GM21526 (cell line): ENCODE results near the gene FGD6.
A peak's percentile ranks its signal among the peaks of the same experiment; 100 is the strongest.
"Not testable (repeated sequence)": the region's sequence is repeated elsewhere in the genome, so short reads cannot be mapped to it uniquely, and the experiment has no call there.

ENCODE experiments used
- ATAC-seq: cut with Tn5 transposase; IDR thresholded peaks from one replicate; pipeline ENCODE4 v1.9.1; 2021; ENCODE audit warnings: moderate library complexity; ENCODE audit not compliant: unreplicated experiment, low FRiP score

The FGD6 gene

DNA sequence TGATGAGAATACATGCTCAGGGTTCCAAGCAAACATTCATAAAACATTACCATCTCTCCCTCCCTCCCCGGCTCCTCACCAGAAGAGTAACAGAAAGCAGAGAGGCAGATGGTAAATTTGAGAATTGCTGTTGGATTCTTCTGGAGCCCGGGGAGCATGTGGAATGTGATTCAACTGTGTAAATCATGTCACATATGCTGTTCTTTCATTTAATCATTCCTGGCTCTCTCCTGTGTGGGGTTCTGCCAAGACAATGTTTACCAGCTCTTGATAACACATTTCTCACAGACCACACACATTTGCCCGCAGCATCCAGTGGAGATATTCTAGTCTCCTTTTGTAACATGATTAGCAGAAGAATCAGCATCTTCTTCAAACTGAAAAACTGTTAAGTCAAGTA is 120.4 kb downstream of the FGD6 start:
- ATAC-seq = no peak

DNA sequence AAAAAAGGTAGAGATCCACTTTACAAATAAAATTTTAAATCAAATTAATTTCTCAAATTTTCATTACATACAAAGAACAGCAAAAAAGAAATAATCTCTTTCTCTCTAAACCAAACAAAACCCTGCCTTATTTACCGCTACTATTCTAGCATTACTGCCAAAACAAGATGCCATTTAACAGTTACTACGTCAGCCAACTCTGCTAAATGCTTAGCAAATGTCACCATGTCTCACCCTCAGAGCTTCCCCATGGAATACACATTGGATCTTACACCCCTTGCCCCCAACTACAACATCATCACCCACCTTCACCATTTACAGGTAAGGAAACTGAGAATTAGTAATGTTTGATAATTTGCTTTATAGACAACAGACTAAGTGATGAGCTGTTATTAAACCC is 120.9 kb downstream of the FGD6 start:
- no peak for ATAC-seq

DNA sequence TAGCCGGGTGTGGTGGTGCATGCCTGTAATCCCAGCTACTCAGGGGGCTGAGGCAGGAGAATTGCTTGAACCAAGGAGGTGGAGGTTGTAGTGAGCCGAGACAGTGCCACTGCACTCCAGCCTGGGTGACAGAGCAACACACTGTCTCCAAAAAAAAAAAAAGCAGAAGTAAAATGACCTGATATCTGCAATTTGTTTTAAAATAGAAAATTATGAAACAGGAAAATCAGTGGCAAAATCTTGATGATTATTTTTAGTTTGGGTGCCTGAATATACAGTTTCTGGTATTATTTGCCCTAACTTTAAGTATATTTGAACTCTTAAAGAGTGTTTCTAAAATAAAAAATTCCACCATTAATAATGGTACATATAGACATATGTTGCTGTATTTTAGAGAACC is 121.4 kb downstream of the FGD6 start:
- ATAC-seq = not testable (repeated sequence)

GRCh38 chr12:95089462-95089861 is 127.8 kb downstream of the FGD6 start:
- ATAC-seq = no peak

DNA sequence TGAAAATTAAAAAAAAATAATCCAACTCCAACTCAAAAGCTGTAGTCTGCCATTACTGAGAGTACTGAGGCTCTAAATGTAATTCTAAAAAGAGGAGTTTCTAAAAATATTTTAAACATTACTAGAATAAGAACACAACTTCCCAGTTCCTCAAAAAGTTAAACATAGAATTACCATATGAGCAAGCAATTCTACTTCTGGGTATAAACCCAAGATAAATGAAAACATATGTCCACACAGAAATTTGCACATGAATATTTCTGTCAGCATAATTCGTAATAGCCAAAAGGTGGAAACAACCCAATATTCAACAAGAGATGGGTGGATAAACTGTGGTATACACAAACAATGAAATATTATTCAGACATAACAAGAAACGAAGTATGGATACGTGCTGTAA is 128.9 kb downstream of the FGD6 start:
- peak; percentile 64 for ATAC-seq

- no peak for ATAC-seq
Observed at GRCh38 chr12:95085612-95086011, 131.7 kb downstream of the FGD6 start.

GRCh38 chr12:95083938-95084337 is 133.3 kb downstream of the FGD6 start:
- ATAC-seq = no peak

DNA sequence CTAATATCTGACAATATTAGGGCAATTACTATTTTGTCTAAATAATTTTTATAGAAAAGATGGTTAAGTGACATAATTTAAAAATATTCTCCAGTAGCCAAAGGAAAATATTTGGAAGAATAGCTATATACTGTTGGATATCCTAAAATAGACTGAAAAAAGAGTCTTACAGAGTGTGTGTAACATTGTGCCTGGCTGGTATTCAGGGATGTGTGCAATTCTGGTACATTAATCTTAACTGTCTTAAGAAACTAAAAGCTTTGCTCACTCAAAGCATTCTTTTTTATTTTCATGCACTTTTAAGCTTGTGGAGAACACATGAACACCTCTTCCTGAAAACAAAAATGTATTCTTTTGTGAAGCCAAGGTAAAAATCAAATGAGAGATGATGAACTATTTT is 133.8 kb downstream of the FGD6 start:
- ATAC-seq = no peak

GRCh38 chr12:95077341-95077740 is 139.9 kb downstream of the FGD6 start:
- ATAC-seq = no peak

DNA sequence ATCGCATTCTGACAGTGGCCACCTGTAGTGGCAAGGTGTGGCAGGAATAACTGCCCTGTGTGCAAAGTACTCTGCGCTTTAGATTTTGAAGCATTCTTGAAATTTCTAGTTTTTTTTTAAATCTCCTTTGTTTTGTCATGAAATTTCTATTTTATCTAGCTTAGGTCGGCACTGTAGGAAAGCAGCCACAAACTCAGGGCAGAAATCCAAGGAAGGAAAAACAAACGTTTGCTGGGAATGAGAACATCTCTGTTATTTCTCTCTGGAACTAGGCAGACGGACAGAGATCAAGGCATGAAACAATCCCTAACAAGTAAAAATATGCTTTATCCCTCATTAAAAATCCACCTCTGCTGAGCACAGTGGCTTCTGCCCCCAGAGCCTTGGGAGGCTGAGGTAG is 142.5 kb downstream of the FGD6 start:
- ATAC-seq = no peak

DNA sequence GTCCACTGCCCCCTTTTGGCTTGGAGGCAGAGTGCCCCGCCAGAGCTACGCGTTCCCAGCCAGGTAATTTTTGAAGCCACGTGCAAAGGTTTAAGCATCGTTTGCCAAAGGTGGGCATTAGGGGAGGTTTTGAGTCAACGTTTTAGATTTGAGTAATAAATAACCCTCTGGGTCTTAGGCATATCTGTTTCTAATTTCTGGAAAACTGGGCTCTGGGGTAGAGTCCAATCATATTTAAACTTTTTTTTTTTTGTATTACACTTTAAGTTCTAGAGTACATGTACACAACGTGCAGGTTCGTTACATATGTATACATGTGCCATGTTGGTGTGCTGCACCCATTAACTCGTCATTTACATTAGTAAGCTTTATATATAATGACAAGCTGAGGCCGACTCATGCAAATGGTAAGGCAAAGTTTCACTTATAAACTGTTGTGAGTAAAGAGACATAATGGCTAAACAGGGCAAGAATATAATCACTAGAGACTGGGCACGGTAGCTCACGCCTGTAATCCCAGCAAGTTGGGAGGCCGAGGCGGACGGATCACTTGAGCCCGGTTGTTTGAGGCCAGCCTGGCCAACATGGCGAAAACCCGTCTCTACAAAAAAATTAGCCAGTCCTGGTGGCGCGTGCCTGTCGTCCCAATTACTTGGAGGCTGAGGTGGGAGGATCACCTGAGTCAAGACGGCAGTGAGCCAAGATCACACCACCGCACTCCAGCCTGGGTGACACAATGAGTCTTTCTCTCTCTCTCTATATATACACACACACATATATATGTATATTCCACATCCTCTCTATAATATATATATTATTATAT is 143.4 kb downstream of the FGD6 start:
- ATAC-seq = no peak

DNA sequence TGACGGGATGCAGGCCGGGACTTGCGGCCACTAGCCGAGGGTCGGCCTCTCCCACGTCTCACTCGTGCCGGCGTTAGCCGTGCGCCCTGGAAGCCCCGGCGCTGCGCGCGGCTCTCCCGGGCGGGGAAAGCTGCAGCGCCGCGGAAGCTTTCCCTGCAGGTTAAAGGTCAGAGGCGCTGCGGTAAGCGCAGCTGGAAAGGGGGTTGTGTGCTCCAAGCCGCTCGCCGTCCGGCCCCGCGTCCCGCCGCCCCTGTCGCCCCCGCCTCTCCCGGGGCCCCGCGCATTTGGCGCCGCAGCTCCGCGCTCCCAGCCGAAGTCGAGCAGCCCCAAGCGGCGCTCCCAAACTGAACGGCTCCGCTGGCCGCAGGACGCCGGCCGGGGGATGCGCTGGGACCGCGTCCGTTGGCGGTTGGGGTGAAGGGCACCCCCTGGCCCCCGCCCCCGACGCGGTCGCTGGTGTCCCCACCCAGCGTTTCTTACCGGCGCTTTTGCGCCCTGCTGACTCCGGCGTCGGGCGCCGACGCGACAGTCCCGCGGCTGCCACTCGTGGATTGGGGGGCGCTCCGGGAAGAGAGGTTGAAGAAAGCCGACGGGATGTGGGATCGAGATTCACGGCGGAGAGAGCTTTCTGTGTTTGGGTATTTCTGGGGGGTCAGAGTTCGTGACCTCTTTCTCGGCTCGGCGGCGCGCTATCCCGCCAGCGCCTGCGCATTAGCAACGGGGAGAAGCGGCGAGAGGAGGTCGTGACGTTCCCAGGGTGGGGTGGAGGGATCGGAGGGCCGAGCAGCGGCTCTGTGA is 144.2 kb downstream of the FGD6 start, which contains the start of gene NR2C1:
Gene NR2C1, minus strand, starts transcription at position 719 of the 798 bp plus-strand sequence. CDS start 6,234 bp downstream, outside the sequence.
- peak; percentile 89 for ATAC-seq

DNA sequence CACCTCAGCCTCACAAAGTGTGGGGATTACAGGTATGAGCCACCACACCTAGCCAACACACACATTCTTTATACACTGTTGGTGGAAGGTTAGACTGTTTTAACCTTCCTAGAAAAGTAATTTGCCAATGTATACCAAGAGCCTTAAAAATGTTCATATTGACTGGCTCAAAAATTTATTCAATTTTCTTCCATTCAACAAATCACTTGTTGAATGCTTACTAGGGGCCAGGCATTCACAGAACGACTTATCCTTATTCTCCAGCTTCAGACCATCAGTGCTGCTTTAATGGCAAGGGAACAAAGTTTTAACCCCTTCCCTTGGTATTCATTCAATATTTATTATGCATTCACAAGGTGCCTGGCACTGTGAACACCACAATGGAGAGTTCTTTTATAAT is 146.9 kb downstream of the FGD6 start:
- ATAC-seq = no peak

DNA sequence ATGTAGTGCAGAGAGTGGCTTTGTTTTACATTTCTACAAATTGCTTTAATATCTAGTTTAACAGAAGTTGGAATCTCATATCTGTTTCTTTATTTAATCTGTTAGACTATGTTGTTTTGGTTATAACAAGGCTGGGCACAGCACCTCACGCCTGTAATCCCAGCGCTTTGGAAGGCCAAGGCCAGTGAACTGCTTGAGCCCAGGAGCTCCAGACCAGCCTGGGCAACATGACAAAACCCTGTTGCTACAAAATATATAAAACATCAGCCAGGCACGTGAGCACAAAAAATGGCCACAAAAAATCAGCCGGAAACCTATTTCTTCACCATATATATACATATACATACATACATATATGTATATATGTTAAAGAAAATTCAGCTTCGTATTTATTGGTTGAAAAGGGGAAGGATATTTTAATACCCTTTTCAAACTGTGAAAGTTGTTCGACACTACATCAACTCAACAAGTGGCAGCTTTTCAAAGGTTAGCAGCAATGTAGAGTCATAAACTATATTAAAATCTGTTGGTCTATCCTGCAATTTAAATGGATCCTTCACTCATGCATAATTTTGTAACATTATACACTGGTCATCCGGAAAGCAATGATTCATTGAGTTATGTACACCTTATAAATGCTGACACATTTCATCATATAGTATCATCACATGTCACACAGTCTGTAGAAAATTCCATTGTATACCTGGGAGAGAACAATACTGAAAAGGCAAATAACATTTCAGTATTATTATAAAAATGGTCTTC is 151.0 kb downstream of the FGD6 start:
- ATAC-seq = no peak

GRCh38 chr12:95060951-95061350 is 156.3 kb downstream of the FGD6 start:
- no peak for ATAC-seq

GRCh38 chr12:95059984-95060383 is 157.3 kb downstream of the FGD6 start:
- ATAC-seq = no peak

GRCh38 chr12:95057424-95057823 is 159.8 kb downstream of the FGD6 start:
- ATAC-seq = no peak

DNA sequence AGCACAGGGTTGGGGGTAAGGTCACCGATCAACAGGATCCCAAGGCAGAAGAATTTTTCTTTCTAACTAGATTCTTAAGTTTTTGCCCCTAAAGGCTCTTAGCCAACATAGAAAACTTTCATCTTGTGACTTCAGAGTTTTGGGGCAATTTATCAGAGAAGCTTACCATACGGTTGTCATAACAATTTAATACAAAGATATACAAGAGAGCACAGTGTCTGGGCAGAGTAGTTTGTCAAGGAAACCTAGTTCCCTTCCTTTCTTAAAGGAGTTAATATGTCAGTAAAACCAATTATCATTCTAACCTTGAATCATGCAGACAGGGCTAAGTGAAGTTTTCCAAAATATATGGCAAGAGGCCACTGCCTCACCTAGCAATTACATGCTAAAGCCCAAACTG is 162.2 kb downstream of the FGD6 start:
- no peak for ATAC-seq

DNA sequence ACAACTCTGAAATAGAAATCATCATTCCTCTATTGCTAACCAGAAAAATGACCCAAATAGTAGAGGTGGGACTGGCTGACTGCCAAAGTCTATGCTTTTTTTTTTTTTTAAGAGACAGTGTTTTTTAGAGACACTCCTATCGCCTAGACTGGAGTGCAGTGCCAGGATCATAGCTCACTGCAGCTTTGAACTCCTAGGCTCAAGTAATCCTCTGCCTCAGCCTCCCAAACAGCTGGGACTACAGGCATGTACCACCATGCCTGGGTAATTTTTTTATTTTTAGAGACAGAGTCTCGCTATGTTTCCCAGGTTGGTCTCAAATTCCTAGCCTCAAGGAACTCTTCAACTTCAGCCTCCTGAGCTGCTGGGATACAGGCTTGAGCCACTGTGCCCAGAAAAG is 163.1 kb downstream of the FGD6 start:
- ATAC-seq = no peak

GRCh38 chr12:95051241-95051640 is 166.0 kb downstream of the FGD6 start:
- ATAC-seq = no peak

DNA sequence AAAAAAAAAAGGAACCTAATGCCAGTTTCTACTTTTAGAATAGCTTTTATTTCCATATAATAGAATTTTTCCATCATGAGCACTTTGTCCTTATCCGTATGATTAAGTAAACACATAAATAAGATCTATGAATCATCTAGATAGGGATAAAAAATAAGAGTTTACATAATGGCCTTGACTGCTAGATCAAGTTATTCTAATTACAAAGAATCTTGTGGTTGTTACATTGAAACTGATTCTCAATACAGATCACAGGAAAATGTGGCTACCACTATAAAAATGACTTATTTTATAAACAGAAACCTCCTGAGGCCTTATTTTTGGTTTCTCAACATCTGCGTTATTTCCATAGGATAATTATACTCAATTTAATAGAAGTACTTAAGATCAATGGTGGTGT is 179.4 kb downstream of the FGD6 start:
- no peak for ATAC-seq
